Kidney (tissue), 14 donors: ENCODE data around the gene CIRBP. TPM values are rescaled to one million over a fixed set of nuclear protein-coding genes. Genes with fewer than 3 reads are reported as not detected.

Source experiments
- DNase-seq, 5 donors: peaks; one replicate each; pipeline ENCODE4 v3.0.0-alpha.2; 2013 to 2020
- FAIRE-seq: peaks from 2 replicates; lab custom pipeline; 2012; peaks lifted over from hg19 to GRCh38; lab: Jason Lieb, UNC
- H3K27ac ChIP-seq, 2 donors: one replicate each; pipeline ENCODE4 v1.7.0; 2013; ENCODE audit warnings: low read depth in 2 of 2, low read length in 2 of 2, inconsistent platforms in 1 of 2
- H3K27me3 ChIP-seq: one replicate; pipeline ENCODE4 v1.7.1; 2013; ENCODE audit warnings: low read length, inconsistent platforms; ENCODE audit not compliant: control insufficient read depth, insufficient read depth
- H3K36me3 ChIP-seq, 3 donors: one replicate each; pipeline versions ENCODE4 v1.7.0 to v1.7.1; 2013; ENCODE audit warnings: low read length in 3 of 3, control low read depth in 1 of 3, inconsistent platforms in 1 of 3; ENCODE audit not compliant: insufficient read depth in 3 of 3, control insufficient read depth in 2 of 3
- H3K4me1 ChIP-seq, 3 donors: one replicate each; pipeline versions ENCODE4 v1.7.0 to v1.7.1; 2013; ENCODE audit warnings: low read length in 3 of 3, inconsistent platforms in 1 of 3, low read depth in 1 of 3; ENCODE audit not compliant: control insufficient read depth in 2 of 3, insufficient read depth in 2 of 3
- H3K4me3 ChIP-seq, 3 donors: one replicate each; pipeline versions ENCODE4 v1.7.0 to v1.8.1; 2013; ENCODE audit warnings: low read length in 3 of 3, control low read depth in 1 of 3, inconsistent platforms in 1 of 3
- H3K9ac ChIP-seq, 3 donors: one replicate each; pipeline versions ENCODE4 v1.7.0 to v1.7.1; 2013; ENCODE audit warnings: low read length in 3 of 3, control low read depth in 1 of 3, inconsistent platforms in 1 of 3
- H3K9me3 ChIP-seq, 3 donors: one replicate each; pipeline versions ENCODE4 v1.7.0 to v1.7.1; 2013; ENCODE audit warnings: low read length in 3 of 3, control low read depth in 1 of 3, inconsistent platforms in 1 of 3; ENCODE audit not compliant: control insufficient read depth in 2 of 3, insufficient read depth in 1 of 3
- CTCF ChIP-seq: IDR thresholded peaks from 3 replicates; pipeline ENCODE4 v1.5.1; 2012; ENCODE audit warnings: mild to moderate bottlenecking, moderate library complexity, borderline replicate concordance; ENCODE audit not compliant: insufficient read depth; ENCODE audit errors: extremely low read depth
- intact Hi-C: fragments of 100-400 bp; cut with DNase I; formaldehyde crosslinking; loops from one replicate; pipeline ENCODE4 v1.11.1; 2022
- polyA plus RNA-seq: library from polyadenylated mRNA; stranded (reverse); fragments of 350-450 nt; fragmentation: Illumina TruSeq; extraction: RNeasy Lipid Tissue Mini Kit (QIAGEN cat#74804); gene quantifications from one replicate; pipeline ENCODE4 v1.2.3, GENCODE V29; 2014; ENCODE audit warnings: low read depth, low replicate concordance; ENCODE audit not compliant: insufficient read depth
- total RNA-seq: library from RNA; stranded (reverse); fragmentation: NEBNext Ultra II Directional; extraction: Animal tissue kit (Norgen Biotek cat#: 25700); gene quantifications from one replicate; pipeline ENCODE4 v1.2.1, GENCODE V29; 2021
- donor health status: control.
- donor health status: control.
- donor health status: control.
- donor health status: control.
- donor health status: control.
- donor health status: DM: yes; HTN: yes; CAD: no.
- donor health status: Normal renal cell carcinoma (clear cell type).

The CIRBP gene
- total and polyA plus RNA-seq, 2 donors from 2014 or later, result 408 to 533 TPM

- DNase-seq (peak in 1 of 5 donors; percentile 64), FAIRE-seq (no peak)
- Histone ChIP-seq H3K9me3 (no peaks in the 10 kb centered on the region), H3K36me3 (no peaks in the 10 kb centered on the region), H3K4me1 (peaks cover 0 to 3% (median 0%) of the 10 kb centered on the region in 3 donors), H3K4me3 (no peak overlapping the region), H3K27ac (no peak overlapping the region), H3K27me3 (no peaks in the 10 kb centered on the region), H3K9ac (no peak overlapping the region)
- TF ChIP-seq CTCF, result no peak
- intact Hi-C loops, result no loop called here
Observed at GRCh38 chr19:1291761-1292418, 22.8 kb downstream of the CIRBP start.

GRCh38 chr19:1292419-1293151, 23.5 kb downstream of the CIRBP start:
- H3K4me3 ChIP-seq, result no peak overlapping the region
- no peaks in the 10 kb centered on the region for H3K9me3 ChIP-seq
- DNase-seq, result no peak
- peaks cover 0 to 3% (median 0%) of the 10 kb centered on the region in 3 donors for H3K4me1 ChIP-seq
- H3K9ac ChIP-seq, result no peak overlapping the region
- H3K27me3 ChIP-seq, result no peaks in the 10 kb centered on the region
- intact Hi-C loops, result no loop called here
- no peaks in the 10 kb centered on the region for H3K36me3 ChIP-seq
- H3K27ac ChIP-seq, result no peak overlapping the region
- no peak for TF ChIP-seq CTCF
- no peak for FAIRE-seq

GRCh38 chr19:1293782-1294604, 24.9 kb downstream of the CIRBP start:
- DNase-seq, result peak in 1 of 5 donors; percentile 70
- no peak overlapping the region for H3K4me3 ChIP-seq

More at GRCh38 chr19:1293782-1294604, 24.9 kb downstream of the CIRBP start:
- Histone ChIP-seq H3K4me1 (peaks cover 0 to 3% (median 0%) of the 10 kb centered on the region in 3 donors), H3K27me3 (no peaks in the 10 kb centered on the region), H3K27ac (no peak overlapping the region), H3K9ac (no peak overlapping the region), H3K9me3 (no peaks in the 10 kb centered on the region), H3K36me3 (no peaks in the 10 kb centered on the region)
- intact Hi-C loops, result no loop called here
- no peak for TF ChIP-seq CTCF
- no peak for FAIRE-seq
